Sigmoid colon (tissue), 4 donors: Measurements from ENCODE around the gene SLC26A6.

Experiments
- EP300 ChIP-seq, 4 donors: sonication (generic); formaldehyde crosslinking; IDR thresholded peaks; one replicate each; pipeline ENCODE4 v1.6.1; 2017; ENCODE audit warnings: antibody characterized with exemption in 4 of 4
- TF ChIP-seq, protein P1 (sequence below), 4 experiments: fragments of 450-650 bp in 3 of 4; fragments of 200-600 bp in 1 of 4; IDR thresholded peaks; one replicate each; pipeline ENCODE4 v1.5.1; 2016 to 2019; ENCODE audit warnings: antibody characterized with exemption in 4 of 4, mild to moderate bottlenecking in 3 of 4, moderate library complexity in 2 of 4

DNA sequence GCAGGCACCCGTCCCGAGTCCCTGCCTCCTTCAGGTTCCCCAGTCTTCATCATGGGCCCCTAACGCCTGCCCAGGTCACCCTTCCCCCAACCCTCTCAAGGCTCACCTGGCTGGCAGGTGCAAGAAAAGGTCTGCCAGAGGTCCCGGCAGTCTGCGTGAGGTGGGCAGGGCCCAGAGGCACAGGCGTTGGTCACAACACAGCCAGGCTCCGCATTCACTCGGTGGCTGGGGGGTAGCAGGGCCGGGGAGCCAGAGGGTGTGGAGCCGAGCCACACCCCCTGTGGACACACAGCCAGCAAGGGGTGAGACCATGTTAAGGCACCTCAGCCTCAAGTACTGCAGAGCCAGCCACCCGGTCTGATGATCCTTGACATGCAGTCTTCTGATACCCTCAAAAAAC, 16.5 kb upstream of the SLC26A6 start:
- TF ChIP-seq EP300 (IDR thresholded peaks at IDR 0.05) = no peak
- TF ChIP-seq, protein P1, sequence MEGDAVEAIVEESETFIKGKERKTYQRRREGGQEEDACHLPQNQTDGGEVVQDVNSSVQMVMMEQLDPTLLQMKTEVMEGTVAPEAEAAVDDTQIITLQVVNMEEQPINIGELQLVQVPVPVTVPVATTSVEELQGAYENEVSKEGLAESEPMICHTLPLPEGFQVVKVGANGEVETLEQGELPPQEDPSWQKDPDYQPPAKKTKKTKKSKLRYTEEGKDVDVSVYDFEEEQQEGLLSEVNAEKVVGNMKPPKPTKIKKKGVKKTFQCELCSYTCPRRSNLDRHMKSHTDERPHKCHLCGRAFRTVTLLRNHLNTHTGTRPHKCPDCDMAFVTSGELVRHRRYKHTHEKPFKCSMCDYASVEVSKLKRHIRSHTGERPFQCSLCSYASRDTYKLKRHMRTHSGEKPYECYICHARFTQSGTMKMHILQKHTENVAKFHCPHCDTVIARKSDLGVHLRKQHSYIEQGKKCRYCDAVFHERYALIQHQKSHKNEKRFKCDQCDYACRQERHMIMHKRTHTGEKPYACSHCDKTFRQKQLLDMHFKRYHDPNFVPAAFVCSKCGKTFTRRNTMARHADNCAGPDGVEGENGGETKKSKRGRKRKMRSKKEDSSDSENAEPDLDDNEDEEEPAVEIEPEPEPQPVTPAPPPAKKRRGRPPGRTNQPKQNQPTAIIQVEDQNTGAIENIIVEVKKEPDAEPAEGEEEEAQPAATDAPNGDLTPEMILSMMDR (IDR thresholded peaks at IDR 0.05) = no peak
